Fibroblast of villous mesenchyme (primary cell): ENCODE data around the gene RAI14. TPM values are rescaled to one million over a fixed set of nuclear protein-coding genes. Genes with fewer than 3 reads are reported as not detected.
"Not testable (repeated sequence)": the region's sequence is repeated elsewhere in the genome, so short reads cannot be mapped to it uniquely, and the experiment has no call there.

Source experiments
- DNase-seq: peaks from one replicate; pipeline ENCODE4 v3.0.0-alpha.2; 2010; ENCODE audit warnings: low read depth
- H3K4me3 ChIP-seq: 2 replicates; pipeline ENCODE4 v1.5.1; 2011; ENCODE audit warnings: low read depth, mild to moderate bottlenecking, low read length
- CTCF ChIP-seq: IDR thresholded peaks from 2 replicates; pipeline ENCODE4 v1.5.1; 2012; ENCODE audit warnings: low read depth, mild to moderate bottlenecking, low read length; ENCODE audit not compliant: insufficient read depth
- total RNA-seq: library from RNA; depleted of rRNA; stranded (reverse); fragments of >200 nt; gene quantifications from 2 replicates; pipeline ENCODE4 v1.2.3, GENCODE V29; 2012

Gene RAI14
- total RNA-seq, 1 donor, result 291 TPM

GRCh38 chr5:34695275-34696027 is 39.3 kb downstream of the RAI14 start:
- peak; percentile 58 for DNase-seq
- no peak overlapping the region for H3K4me3 ChIP-seq
- TF ChIP-seq CTCF, result no peak

GRCh38 chr5:34697308-34698108 is 41.4 kb downstream of the RAI14 start:
- DNase-seq, result no peak
- TF ChIP-seq CTCF, result no peak

GRCh38 chr5:34698109-34698419 is 41.9 kb downstream of the RAI14 start:
- no peak overlapping the region for H3K4me3 ChIP-seq

More at GRCh38 chr5:34697308-34698108, 41.4 kb downstream of the RAI14 start:
- no peak overlapping the region for H3K4me3 ChIP-seq

GRCh38 chr5:34698754-34699153 is 42.6 kb downstream of the RAI14 start:
- no peak overlapping the region for H3K4me3 ChIP-seq
- DNase-seq, result no peak
- no peak for TF ChIP-seq CTCF

More at GRCh38 chr5:34698109-34698419, 41.9 kb downstream of the RAI14 start:
- TF ChIP-seq CTCF, result no peak
- no peak for DNase-seq

GRCh38 chr5:34699155-34700077 is 43.3 kb downstream of the RAI14 start:
- H3K4me3 ChIP-seq, result no peak overlapping the region
- no peak for DNase-seq
- TF ChIP-seq CTCF, result no peak

- DNase-seq, result no peak
- no peak for TF ChIP-seq CTCF
- H3K4me3 ChIP-seq, result no peak overlapping the region
These were observed 43.9 kb downstream of the RAI14 start for GRCh38 chr5:34700078-34700452.

GRCh38 chr5:34701442-34701841 is 45.3 kb downstream of the RAI14 start:
- not testable (repeated sequence) for H3K4me3 ChIP-seq

More at GRCh38 chr5:34701442-34701841, 45.3 kb downstream of the RAI14 start:
- DNase-seq, result not testable (repeated sequence)
